Renal pelvis (tissue), 3 donors: ENCODE measurements around the gene ABCC12. TPM values are rescaled to one million over a fixed set of nuclear protein-coding genes. Genes with fewer than 3 reads are reported as not detected.

ENCODE experiments used
- polyA plus RNA-seq, 3 donors: library from polyadenylated mRNA; unstranded; fragments of 120-200 nt; gene quantifications; one replicate each; pipeline ENCODE4 v1.2.1, GENCODE V29; 2013; ENCODE audit not compliant: insufficient read length in 3 of 3

ABCC12 gene
- polyA plus RNA-seq, 3 donors: 0.04 to 0.09 TPM; not detected in 1

Other genes with a start within 250 kb of the ABCC12 start
- 10 to 100 TPM; 60.8 to 93.1 (median 84.2) TPM for gene LONP2, start 88.3 kb upstream of the ABCC12 start, polyA plus RNA-seq
- under 1 TPM; 0.26 to 0.53 (median 0.36) TPM for gene ABCC11, start 91.5 kb upstream of the ABCC12 start, polyA plus RNA-seq
- 10 to 100 TPM; 48.0 to 48.8 (median 48.4) TPM for gene SIAH1, start 229.4 kb upstream of the ABCC12 start, polyA plus RNA-seq